T-helper 1 cell treated with Interleukin-12 subunit alpha and Interleukin-12 subunit beta and Interleukin-4 antibody, amounts not matched to agents 30 ng/mL and 1 ng/mL, for 36 hours (primary cell): Measurements from ENCODE around the gene CLEC11A. TPM values are rescaled to one million over a fixed set of nuclear protein-coding genes. Genes with fewer than 3 reads are reported as not detected.

Source experiments
- intact Hi-C: fragments of 100-400 bp; cut with micrococcal nuclease; formaldehyde crosslinking; loops from one replicate; pipeline ENCODE4 v1.15.1; 2024
- total RNA-seq: library from RNA; stranded (reverse); gene quantifications from 2 replicates; pipeline ENCODE4 v1.2.3, GENCODE V29; 2022

Gene CLEC11A
- total RNA-seq, 1 donor from 2014 or later: 0.93 TPM

DNA sequence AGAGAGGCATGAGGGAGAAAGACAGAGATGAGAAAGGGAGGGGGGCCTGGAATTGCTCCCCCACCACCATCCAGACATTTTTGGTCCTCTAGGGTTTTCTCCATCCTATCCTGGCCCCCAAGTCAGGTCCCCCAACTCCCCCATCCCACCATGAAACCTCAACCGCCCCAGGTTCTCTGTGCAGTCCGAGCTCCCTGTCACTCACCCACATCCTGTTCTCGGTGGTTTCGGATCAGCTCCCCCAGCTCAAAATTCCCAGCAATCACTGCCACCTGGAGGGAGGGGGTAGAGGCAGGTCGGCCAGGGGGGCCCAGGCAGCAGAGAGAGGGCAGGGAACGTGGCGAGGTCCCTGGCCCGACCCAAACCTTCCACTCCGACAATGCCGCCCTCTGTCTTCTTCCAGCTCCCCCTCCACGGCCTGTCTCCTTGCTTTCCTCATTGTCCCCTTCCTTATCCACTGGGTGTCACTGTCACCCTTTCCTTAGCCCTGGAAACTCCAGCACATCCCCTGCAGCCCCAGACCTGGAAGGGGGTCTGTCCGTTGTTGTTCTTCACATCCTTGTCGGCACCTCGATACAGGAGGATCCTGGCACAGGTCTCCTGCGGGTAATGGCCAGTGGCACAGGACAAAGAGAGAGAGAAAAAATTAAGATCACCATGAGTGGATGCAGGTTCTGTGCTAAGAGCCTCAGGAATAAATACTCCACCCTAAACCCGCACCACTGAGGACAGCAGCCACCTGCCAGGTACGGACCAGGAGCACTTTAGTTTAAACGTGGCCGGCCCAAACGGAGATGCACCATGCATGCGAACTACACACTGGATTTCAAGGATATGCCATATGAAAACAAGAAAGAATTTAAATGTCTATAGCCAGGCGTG lies 19.0 kb upstream of the CLEC11A start:
- intact Hi-C loops: no loop called here

DNA sequence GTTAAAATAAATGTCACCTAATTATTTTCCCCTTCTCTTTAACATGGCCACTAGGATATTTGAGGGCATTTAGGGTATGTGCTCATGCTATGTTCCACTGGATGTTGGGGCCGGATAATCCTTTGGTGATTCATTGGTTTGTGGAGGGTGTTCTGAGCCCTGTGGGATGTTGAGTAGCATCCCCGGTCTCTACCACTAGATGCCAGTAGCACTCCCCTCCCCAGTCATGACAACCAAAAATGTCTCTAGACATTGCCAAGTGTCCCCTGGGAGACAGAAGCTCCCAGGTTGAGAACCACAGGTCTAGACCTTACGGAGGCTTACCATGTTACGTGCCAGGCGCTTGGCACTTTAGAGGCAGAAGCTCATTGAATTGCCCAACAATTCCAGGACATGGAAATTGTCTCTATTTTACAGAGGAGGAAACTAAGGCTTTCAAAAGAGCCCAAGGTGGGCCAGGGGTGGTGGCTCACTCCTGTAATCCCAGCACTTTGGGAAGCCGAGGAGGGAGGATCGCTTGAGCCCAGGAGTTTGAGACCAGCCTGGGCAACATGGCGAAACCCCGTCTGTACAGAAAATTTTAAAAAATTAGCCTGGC lies 17.6 kb upstream of the CLEC11A start:
- intact Hi-C loops: loop anchor here (1.0 kb wide), 2 partner anchors 78 to 217 kb away; no protein-coding TSS in a partner anchor

DNA sequence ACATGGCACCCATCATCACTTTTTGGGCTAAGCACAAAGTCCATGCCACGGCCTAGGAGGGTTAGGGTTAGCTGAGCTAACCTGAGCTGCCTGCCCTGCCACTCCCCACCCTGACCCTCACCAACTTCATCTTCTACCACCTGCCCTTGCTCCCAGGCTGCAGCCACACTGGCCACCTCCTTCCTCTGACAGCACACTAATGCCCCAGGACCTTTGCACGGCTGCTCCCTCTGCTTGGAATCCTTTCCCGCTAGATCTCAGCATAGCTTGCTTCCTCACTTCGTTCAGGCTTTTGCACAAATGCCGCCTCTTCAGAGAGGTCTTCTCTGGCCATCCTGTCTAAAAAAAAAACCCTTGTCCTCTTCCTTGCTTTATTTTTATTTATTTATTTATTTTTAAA lies 16.8 kb upstream of the CLEC11A start:
- intact Hi-C loops: no loop called here

DNA sequence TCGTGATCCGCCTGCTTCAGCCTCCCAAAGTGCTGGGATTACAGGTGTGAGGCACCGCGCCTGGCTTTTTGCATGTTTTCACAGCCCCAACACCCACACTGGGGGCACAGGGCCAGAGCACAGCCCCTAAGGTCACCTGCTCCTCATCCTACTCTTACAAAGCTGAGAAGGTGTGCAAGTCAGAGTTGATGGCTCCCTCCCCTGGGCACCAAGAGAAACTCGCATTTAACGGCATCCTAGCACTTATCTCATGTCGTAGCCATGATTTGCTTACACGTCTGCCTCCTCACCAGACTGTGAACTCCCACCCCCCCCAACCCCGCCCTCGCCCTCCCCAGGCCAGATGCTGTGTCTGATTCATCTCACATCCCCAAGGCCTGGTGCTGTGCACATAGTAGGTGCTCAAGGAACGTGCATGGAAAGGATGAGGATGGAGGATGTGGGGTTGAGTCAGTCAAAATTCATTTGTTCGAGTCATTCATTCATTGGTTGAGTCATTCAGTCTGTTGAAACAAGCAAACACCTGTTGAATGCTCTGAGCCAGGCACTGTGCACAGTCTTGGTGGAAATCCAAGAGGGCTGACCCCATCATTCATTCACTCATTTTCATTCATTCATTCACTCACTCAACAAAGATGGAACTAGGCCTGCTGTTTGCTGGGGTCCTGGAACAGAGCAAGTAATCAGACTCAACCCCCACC lies 14.8 kb upstream of the CLEC11A start:
- intact Hi-C loops: no loop called here

DNA sequence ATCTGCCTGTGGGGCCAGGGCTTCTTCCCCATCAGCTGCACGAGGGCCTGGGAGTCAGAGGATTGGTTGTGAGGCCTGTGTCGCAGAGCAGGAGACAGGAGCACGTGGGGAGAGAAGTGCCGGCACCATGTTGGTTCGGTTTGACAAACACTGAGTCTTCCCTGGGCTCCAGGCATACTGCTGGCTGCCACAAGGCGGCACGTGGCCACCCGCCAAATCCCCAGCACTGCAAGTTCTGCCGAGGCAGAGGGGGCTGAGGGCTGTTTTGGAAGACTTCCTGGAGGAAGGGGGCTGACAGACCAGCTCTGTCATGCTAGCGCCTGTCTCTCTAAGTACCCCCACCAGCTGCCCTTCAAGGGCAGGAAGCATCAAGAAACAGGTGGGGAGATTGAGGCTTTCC lies 13.1 kb upstream of the CLEC11A start:
- intact Hi-C loops: no loop called here

DNA sequence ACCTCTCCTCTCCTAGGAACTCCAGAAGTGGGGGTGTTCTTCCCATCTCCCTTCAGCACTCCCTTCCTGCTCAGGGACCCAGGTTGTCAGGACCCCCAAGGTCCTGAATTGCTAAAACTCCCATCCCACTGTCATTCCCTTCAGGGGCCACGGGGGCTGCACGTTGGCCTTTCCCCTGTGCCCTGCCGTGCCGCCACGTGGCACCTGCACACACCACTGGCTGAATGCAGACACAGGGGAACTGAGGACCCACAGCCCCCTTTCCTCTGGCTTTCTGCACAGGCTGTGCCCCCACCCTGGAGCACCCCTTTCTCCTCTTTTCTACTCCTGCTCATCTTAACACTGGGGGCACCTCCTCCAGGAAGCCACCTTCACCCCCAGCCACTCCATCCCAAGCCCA lies 12.6 kb upstream of the CLEC11A start:
- intact Hi-C loops: no loop called here

DNA sequence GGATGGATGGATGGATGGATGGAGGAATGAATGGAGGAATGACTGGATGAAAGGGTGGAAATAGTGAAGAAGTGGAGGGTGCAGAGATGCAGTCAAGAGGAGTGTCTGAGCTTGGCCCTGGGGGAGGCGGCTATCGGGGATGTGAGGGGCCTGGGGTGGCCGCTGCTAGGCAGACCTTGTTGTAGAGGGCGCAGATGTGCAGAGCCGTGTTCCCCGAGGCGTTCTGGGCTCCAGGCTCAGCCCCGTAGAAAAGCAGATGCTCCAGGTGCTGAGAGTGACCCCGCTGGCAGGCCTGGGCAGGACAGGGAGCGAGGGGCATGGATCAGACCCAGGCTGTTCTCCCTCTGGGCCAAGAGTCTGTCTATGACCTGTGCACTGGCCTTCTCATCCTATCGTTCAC lies 12.0 kb upstream of the CLEC11A start:
- intact Hi-C loops: no loop called here

DNA sequence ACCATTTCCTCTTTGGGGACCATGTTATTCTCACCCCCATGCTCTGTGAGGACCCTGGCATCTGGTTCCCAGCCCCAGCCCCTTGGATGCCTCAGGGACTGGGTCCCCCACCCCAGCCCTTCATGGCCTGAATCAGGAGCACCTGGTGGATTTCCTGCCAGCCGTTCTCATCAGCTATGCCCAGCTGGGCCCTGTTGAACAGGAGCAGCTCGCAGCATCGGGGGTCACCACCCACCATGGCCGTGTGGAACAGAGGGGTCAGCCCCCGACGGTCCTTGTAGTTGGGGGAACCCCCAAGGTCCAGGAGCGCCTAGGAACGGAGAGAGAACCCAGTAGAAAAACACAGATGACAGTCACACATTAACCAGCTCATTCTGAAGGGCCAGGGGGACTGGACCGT lies 11.4 kb upstream of the CLEC11A start:
- intact Hi-C loops: no loop called here

DNA sequence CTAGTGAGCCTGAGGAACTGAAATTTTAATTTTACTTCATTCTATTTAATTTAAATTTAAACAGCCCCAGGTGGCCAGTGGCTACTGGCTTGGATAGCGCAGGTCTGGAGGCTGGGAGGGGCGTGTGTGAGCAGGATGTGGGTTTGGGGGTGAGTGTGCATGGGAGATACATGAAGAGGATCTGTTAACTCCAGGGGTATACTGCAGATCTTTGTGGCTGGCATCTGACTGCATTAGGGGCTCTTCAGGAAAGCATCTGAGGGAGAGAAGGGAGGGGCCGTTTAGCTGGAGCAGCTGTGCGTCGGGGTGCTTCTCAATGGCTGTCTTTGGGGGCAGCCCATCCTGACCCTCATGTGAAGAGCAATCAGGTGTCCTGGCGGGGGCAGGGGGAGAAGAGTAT lies 10.3 kb upstream of the CLEC11A start:
- intact Hi-C loops: no loop called here

DNA sequence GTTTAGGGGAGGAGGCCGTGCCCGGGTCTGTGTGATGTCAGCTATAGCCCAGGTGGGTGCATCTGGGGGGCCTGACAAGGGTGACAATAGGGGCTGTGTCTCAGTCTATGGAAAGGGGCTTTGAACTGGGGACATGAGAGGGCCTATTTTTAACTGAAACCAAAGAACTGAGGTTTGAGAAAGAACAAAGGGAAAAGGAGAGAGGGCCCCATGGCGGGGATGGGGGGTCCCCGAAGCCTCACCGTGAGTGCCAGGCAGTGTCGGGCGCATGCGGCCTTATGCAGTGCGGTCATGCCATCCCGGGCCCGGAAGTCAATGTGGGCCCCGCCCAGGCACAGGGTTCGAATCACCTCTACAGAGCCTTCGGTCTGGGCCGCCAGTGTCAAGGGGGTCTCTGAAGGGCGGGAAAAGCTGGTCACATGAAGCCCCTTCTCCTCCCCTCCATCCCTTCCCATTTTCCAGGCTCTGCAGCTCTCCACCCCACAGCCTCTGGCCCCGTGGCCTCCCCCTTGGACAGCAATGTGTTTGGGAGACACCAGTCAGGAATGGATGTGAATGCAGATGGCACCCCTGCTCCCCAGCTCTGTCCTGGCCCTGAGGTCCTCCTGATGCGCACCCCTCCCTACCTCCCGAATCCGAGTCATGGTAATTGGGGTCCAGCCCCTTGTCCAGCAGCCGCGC lies 9.5 kb upstream of the CLEC11A start:
- intact Hi-C loops: no loop called here

DNA sequence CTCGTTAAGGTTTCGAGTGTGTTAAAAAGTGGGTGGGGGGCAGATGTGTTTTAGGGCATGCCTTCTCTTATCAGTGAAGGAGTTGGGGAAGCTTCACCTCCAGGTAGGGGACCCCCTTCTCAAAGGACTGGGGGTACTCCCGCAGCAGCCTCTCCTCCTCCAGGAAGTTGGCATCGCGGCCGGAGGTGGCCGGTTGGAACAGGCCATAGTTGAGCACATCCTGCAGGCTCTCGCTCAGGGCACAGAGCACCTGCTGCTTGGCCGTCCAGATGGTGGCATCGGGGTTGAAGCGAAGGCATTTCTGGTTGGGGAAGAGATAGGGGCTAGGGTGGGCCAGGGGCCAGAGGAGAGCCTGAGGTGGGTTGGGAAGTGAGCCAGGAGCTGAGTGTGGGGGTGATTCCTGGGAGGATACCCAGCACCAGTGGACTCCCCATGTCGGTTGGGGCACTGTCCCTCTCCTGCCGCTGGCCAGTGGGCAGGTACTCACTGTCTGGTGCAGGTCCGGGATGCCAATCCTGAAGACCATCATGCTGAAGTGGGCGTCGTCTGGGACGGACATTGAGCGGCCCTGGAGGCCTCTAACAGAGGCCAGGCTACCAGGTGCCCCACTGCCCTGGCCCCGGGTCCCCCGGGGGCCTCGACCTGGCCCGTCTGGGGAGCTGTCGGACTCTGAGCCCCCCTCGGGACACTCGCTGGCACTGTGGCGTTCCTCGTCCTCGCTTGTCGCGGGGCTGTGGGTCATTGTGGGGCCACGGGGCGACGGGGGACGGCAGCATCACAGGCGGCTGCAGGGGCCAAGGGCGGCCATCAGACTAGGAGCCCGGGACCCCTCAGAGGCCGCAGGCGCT lies 6.8 kb upstream of the CLEC11A start:
- intact Hi-C loops: no loop called here

DNA sequence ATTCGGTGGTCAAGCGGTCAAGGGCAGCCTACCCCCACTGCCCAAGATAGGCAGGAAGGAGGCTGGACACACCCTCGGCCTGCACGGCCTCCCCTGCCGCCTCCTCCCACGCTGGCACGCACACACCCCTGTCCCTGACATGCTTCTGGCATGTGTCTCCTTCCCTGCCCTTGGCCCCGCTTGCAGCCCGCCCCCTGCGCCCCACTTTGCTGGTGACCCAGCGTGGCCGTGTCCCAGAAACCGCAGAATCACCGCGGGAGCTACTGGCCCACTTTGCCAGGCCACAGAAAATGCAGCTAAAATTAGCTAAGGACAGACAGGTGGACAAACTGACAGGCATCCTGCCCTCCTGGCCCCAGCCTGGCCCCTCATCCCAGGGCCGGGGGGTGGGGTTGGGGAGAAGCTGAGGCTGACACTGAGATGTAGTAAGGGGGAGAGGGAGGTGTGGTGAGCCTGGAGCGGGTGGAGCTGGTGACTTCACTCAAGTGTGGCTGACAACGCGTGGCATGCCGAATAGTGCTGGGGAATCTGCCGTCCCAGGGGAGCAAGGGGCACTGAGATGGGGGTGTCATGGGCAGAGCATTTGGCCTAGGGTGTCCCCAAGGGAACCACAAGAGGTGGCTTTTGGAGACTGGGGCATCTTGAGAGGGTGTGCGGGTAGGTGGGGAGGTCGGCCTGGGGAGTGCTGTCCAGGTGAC lies 6.0 kb upstream of the CLEC11A start:
- intact Hi-C loops: no loop called here

DNA sequence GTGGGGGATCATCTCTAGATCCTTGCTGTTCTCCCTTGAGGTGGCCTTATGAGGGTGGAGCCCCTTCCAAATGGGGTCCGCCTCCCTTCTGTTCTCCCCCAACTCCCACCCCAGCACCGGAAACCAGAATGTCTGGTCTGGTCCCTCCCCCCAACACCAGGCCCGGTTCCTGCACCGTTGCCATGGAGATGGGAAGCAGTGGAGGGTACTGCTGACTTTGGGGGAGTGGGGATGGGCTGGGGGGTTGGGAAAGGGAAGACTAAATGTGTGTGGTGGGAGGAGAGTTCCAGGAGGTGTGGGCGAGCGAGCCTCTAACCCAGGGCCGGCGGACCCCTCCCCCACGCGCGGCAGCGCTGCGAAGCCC lies 5.3 kb upstream of the CLEC11A start:
- intact Hi-C loops: no loop called here

DNA sequence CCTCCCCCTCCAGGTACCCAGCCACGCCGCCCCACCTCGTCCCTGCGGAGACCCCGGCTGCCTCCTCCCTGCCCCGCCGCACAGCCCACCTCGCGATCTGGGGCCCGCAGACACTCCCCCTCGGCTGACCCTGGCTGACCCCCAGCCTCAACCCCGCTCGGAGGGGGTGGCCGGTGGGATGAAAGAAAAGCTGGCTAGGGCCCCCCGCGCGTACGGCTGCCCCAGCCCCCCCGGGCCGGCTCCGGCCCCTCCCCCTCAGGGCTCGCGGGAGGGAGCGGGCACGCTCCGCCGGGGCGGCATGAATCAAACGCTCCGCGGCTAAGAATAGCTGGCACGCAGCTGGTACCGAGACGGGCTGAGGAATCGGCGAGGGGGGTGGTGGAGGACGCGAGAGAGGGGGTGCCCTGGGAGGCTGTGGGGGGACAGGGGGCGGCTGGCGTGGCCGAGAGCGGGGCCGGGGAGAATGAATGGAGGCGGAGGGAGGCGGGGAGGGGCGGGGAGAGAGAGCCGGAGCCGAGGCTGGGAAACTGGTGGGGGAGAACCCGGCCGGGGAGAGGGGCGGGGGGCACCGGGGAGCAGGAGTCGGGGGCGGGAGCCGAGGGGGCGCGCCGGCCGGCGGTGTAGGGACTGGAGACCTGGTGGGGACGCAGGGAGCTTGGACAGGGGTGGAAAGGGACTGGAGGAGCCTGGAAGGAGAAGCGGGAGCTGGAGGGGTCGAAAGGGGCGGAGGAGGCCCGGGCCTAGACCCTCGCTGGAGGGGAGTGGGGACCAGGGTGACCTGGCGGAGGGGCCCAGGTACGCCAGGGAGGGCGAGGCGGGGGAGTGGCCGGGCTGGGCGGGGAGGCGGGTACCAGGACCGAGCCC lies 4.7 kb upstream of the CLEC11A start:
- intact Hi-C loops: no loop called here

DNA sequence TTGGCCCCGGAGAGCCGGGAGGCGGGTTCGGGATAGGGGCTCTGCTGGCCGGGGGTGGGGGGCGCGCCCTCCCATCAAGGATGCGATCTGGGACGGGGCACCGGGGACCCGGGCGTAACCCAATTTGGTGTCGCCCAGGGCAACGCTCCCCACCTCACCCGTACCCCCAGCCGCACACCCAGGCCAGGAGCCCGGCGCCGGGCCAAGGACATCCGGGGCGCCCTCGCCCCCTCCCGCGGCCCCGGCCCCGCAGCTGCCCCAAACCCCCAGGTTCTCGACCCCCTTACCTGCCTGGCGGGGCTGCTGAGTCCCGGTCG lies 4.1 kb upstream of the CLEC11A start:
- intact Hi-C loops: no loop called here

DNA sequence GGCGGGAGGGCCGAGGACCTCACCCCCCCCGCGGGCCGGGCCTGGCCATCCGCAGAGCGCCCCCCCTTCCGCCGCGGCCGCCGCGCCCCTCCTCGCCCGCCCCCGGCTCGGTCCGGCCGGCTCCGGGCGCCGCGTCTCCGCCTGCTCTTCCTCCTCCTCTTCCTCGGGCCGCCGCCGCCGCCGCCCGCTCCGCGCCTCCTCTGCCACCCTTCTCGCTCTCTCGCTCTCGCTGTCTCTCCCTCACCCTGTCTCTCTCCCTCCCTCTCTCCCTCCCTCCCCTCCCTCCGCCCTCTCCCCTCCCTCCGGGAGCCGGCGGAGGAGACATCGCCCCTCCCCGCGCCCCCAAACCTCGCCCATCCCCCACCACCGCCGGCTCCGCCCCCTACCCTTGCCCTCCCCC lies 3.6 kb upstream of the CLEC11A start, which contains the start of gene SHANK1:
SHANK1 (minus strand) TSS at position 237 of the 400 bp plus-strand sequence. CDS start 2,883 bp downstream, outside the sequence.
- intact Hi-C loops: no loop called here

DNA sequence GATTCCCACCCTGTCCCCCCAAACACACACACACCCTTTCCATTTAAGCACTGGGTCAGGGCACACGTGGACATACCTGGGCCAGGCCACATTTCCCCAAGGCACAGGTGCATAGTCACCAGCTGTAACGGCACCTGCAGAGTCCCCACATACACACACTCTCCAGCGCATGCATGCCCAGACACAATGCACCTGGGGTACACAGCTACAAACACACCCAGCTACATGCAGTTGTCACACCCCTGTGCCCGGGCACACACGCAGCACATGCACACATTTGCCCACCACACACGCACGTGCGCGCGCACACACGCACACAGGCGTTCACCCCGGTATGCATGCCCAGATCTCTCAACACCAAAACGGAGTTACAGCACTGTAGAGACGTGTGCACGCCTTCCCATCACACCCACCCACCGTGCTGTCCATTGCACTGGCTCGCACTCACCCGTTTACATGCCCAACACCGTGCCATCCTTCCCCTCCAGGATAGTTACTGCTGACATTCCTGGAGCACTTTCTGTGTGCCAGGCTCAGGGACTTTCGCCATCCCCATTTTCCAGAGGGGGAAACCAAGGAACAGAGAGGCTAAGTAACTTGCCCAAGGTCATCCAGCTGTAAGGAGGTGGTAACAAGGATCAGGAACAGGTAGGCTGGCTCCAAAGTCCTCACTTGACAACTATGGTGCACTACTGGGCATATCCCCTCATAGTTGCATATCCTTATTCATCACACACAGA lies 2.8 kb upstream of the CLEC11A start:
- intact Hi-C loops: no loop called here

DNA sequence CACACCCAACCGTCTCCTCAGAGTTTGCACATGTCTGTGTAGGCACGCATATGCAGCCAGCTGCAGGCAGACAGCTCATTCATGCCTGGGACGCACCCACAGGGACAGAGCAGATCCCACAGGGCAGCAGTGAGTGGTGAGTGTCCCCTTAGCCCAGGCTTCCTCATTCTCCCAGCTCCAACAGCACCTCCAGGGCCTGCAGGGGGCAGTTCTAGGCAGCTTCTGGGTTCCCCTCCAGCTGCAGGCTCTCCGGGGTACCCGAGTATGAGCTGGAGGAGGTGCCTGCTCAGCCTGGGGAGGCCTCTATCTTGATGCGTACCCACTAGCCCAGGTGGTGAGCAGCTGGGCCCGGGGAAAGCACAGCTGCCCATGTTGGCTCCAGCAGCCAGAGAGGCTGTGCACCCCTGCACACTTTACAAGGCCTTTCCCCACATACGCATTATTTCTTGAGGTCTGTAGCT lies 2.2 kb upstream of the CLEC11A start:
- intact Hi-C loops: no loop called here
